Measurements from ENCODE around the gene SEC62.

DNA sequence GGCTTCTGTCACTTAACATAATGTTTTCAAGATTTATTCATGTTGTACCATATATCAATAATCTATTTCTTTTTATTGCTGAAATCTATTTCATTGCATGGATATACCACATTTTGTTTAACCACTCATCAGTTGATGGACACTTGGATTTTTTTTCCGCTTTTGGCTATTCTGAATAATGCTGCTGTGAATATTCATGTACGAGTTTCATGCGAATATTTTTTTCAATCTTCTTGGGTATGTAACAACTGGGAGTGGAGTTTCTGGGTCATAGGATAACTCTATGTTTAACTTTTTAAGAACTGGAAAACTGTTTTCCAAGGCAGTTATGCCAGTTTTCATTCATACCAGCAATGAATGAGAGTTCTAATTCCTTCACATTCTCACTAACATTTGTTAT, 49.5 kb downstream of the SEC62 start:
- no peak for TF ChIP-seq POLR2AphosphoS5 (IDR thresholded peaks at IDR 0.05; ENCODE audit: borderline replicate concordance, low read depth, low read length)
- no peak for TF ChIP-seq EZH2 (IDR thresholded peaks at IDR 0.05)
